GM12892 (cell line): Measurements from ENCODE around the gene NFKB1.
"Not testable (repeated sequence)": the region's sequence is repeated elsewhere in the genome, so short reads cannot be mapped to it uniquely, and the experiment has no call there.

Experiments used
- DNase-seq: peaks from one replicate; pipeline ENCODE4 v3.0.0; 2011; ENCODE audit not compliant: insufficient read length
- FAIRE-seq: peaks from 2 replicates; lab custom pipeline; 2011; peaks lifted over from hg19 to GRCh38; lab: Jason Lieb, UNC
- POLR2A ChIP-seq: IDR thresholded peaks from 2 replicates; pipeline ENCODE4 v1.6.1; 2011; ENCODE audit warnings: low read depth, low read length, control low read depth
- POLR2AphosphoS5 ChIP-seq: IDR thresholded peaks from 2 replicates; pipeline ENCODE4 v1.6.1; 2011; ENCODE audit warnings: low read depth, low read length, control low read depth
- TAF1 ChIP-seq: IDR thresholded peaks from 2 replicates; pipeline ENCODE4 v1.6.1; 2011; ENCODE audit warnings: low read depth, mild to moderate bottlenecking, control low read depth, low read length, borderline replicate concordance

NFKB1 gene

GRCh38 chr4:102610476-102610875, 109.3 kb downstream of the NFKB1 start:
- TF ChIP-seq POLR2A, result no peak
- TF ChIP-seq TAF1, result no peak
- no peak for TF ChIP-seq POLR2AphosphoS5
- DNase-seq (no peak), FAIRE-seq (no peak)

DNA sequence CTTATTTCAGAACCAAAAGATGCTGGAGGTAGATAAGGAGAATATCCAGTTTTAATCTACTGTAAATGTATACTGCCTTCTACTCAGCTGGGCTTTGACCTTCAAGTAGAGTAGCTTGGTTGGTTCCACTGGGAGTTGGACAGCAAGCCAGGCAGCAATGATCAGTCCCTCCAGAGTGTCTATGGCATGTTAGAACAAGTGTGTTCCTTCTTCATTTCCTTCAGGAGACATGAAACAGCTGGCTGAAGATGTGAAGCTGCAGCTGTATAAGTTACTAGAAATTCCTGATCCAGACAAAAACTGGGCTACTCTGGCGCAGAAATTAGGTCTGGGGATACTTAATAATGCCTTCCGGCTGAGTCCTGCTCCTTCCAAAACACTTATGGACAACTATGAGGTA, 111.1 kb downstream of the NFKB1 start:
- TF ChIP-seq TAF1 (no peak), POLR2A (no peak), POLR2AphosphoS5 (no peak)
- DNase-seq (no peak), FAIRE-seq (peak; percentile 24)

GRCh38 chr4:102612824-102613366, 111.7 kb downstream of the NFKB1 start:
- DNase-seq, result no peak
- no peak for TF ChIP-seq TAF1
- no peak for TF ChIP-seq POLR2AphosphoS5
- no peak for TF ChIP-seq POLR2A
- FAIRE-seq, result peak; percentile 21

DNA sequence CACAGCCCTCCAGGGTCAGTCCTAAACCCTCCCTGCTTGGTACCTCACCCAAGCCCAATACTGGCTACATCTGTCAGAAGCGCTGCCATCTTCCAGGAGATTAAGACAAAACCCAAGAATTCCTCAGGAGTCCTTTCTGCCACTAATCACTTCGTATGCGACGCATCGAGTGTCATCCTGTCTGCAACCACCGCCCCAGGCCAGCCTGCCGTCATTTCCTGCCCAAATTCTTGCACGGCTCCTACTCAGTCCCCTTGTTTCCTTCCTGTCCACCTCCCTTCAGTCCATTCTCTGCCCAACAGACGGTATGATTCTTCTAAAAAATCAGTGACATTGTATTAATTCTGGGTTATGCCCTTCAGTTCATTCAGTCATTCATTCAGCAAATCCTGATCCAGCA, 113.6 kb downstream of the NFKB1 start:
- no peak for DNase-seq
- FAIRE-seq, result no peak
- TF ChIP-seq POLR2AphosphoS5, result no peak
- no peak for TF ChIP-seq TAF1

DNA sequence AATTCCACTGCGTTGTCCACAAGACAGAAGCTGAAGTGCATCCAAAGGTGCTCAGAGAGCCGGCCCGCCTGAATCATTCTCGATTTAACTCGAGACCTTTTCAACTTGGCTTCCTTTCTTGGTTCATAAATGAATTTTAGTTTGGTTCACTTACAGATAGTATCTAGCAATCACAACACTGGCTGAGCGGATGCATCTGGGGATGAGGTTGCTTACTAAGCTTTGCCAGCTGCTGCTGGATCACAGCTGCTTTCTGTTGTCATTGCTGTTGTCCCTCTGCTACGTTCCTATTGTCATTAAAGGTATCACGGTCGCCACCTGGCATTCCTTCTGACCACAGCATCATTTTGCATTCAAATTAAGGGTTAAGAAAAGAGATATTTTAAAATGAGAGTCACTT, 115.5 kb downstream of the NFKB1 start:
- FAIRE-seq (peak; percentile 53), DNase-seq (no peak)
- TF ChIP-seq TAF1 (no peak), POLR2AphosphoS5 (0 out of 2 replicates have a peak, but pooled peaks have one; percentile 20), POLR2A (no peak)

DNA sequence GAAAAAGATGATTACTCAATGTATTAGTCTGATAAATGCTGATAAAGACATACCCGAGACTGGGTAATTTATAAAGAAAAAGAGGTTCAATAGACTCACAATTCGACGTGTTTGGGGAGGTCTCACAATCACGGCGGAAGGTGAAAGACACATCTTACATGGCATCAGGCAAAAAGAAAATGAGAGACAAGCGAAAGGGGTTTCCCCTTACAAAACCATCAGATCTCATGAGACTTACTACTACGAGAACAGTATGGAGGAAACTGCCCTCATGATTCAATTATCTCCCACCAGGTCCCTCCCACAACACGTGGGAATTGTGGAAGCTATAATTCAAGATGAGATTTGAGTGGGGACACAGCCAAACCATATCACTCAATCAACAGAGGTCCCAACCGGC, 117.9 kb downstream of the NFKB1 start:
- FAIRE-seq, result peak; percentile 79
- DNase-seq, result not testable (repeated sequence)

GRCh38 chr4:102619776-102620631, 118.8 kb downstream of the NFKB1 start:
- not testable (repeated sequence) for FAIRE-seq, DNase-seq

DNA sequence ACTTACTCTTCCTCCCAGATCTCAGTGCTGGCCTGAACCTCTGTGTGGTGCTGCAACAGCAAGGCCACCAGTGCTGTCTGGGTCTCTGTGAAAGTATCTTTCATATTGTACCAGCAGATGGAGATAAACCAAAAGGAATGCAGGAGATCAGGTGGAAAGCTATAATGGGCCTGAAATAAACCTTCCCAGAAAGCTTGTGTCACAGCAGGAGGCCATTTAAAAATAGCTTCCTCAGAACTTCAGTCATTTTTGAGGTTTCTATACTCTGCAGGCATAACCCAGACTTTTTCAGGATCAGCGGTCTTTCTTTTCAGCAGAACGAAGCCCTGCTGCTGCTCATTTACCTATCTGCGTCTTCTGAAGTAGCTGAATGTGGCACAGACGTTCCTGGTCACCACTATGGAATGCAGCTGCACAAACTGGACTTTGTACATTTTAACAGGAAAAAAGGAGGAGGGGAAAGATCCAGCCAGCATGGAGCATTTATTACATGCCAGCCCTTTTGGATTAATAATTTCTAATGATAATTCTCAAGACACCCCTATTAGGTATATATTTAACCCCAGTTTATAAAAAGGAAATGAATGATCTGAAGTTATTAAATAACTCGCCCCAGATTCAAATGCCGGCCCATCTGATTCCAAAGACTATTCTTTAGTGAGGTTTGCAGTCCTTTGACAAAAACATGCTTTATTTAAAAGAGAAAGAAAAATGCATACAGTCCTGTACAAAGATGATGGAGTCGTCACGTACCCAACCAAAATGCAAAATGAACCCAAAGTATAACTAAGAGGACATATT, 119.7 kb downstream of the NFKB1 start:
- peak; percentile 21 for FAIRE-seq
- DNase-seq, result no peak
- TF ChIP-seq POLR2AphosphoS5, result no peak
- no peak for TF ChIP-seq TAF1

DNA sequence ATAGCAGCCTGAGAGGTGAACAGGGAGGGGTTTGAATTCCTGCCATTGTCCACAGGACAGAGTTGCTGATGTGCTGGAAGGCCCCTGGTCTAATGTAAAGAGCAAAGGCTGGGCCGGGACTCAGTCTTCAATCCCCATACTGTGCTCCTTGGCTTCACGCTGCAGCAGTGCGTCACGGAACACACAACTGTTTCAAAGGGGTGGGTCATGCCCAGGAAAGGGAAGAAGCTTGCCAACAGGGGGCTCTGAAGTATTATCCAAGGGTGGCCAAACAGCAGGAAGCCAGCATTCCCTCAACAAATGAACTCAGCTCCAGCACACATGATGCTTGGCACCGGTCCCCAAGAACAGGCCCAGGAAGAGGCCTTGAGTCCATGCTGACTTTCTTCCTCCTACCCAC, 122.5 kb downstream of the NFKB1 start:
- FAIRE-seq (no peak), DNase-seq (no peak)
- no peak for TF ChIP-seq POLR2A
- TF ChIP-seq POLR2AphosphoS5, result no peak
- no peak for TF ChIP-seq TAF1

GRCh38 chr4:102624505-102624904, 123.3 kb downstream of the NFKB1 start:
- DNase-seq (no peak), FAIRE-seq (no peak)
- TF ChIP-seq POLR2AphosphoS5, result no peak
- TF ChIP-seq TAF1, result no peak
- no peak for TF ChIP-seq POLR2A

DNA sequence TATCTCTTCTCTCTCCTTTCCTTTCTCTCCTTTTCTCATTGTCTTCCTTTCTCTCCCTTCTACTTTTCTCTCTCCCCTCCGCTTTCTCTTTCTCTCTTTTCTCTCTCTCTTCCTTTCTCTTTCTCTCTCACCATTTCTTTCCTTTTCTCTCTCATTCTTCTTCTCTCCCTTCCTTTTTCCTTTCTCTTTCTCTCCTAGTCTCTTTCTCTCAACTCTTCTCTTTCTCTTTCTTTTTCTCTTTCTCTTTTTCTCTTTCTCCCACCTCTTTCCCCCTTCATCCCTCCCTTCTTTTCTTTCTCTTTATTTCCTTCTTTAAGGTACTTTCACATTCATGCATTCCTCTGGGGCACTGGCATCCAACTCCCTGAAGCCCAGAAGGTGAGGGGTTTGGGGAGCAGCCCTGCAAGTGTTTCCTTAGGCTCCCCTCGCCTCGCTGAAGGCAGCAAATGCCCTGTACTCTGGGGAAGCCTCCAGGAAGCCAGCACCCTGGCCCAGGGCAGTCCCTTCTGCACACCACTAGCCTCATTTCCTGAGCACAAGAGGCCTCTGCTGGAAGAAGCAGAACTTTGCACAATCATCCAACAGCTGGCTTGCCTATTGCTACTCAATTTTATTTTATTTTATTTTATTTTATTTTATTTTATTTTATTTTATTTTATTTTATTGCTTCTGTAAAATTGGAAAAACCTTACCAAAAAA, 124.2 kb downstream of the NFKB1 start:
- no peak for TF ChIP-seq TAF1
- no peak for TF ChIP-seq POLR2AphosphoS5
- TF ChIP-seq POLR2A, result no peak
- FAIRE-seq (peak; percentile 51), DNase-seq (peak; percentile 36)
